Large intestine (tissue), 3 donors: ENCODE data around the gene CLDN9. TPM values are rescaled to one million over a fixed set of nuclear protein-coding genes. Genes with fewer than 3 reads are reported as not detected.

Source experiments
- DNase-seq, 2 donors: peaks; one replicate each; pipeline versions ENCODE4 v3.0.0 to v3.0.0-alpha.2; 2013
- H3K27ac ChIP-seq: one replicate; pipeline ENCODE4 v1.5.1; 2013; ENCODE audit warnings: low read length
- H3K27me3 ChIP-seq: 2 replicates; pipeline ENCODE4 v1.6.1; 2013; ENCODE audit warnings: low read length; ENCODE audit not compliant: control insufficient read depth, insufficient read depth
- H3K36me3 ChIP-seq: 2 replicates; pipeline ENCODE4 v1.6.1; 2013; ENCODE audit warnings: low read length; ENCODE audit not compliant: control insufficient read depth, insufficient read depth
- H3K4me1 ChIP-seq: one replicate; pipeline ENCODE4 v1.6.1; 2013; ENCODE audit warnings: low read length; ENCODE audit not compliant: control insufficient read depth, insufficient read depth
- H3K4me3 ChIP-seq: one replicate; pipeline ENCODE4 v1.5.1; 2013; ENCODE audit warnings: low read length
- H3K9me3 ChIP-seq: one replicate; pipeline ENCODE4 v1.6.1; 2013; ENCODE audit warnings: mild to moderate bottlenecking, low read depth, low read length, moderate library complexity; ENCODE audit not compliant: control insufficient read depth
- WGBS: methylation state at CpG from one replicate; pipeline ENCODE4 v1.1.5; 2013; ENCODE audit warnings: low lambda C conversion rate; ENCODE audit not compliant: insufficient coverage; 5-methylcytosine and 5-hydroxymethylcytosine counted together
- polyA plus RNA-seq: library from polyadenylated mRNA; unstranded; fragments of 120-200 nt; gene quantifications from one replicate; pipeline ENCODE4 v1.2.1, GENCODE V29; 2013

Gene CLDN9
- polyA plus RNA-seq, 1 donor = 5.2 TPM

- Histone ChIP-seq H3K9me3 (peaks cover 3% of the 10 kb centered on the region), H3K27me3 (peaks cover 18% of the 10 kb centered on the region), H3K36me3 (peaks cover 27% of the 10 kb centered on the region), H3K27ac (no peak overlapping the region), H3K4me3 (no peak overlapping the region), H3K4me1 (peaks cover 34% of the 10 kb centered on the region)
- WGBS = no CpG with 5 or more reads among the region's 18 CpGs
- DNase-seq = no peak
Measured at GRCh38 chr16:3025032-3026002, 12.6 kb downstream of the CLDN9 start.

GRCh38 chr16:3026003-3026378 lies 13.3 kb downstream of the CLDN9 start:
- no peak for DNase-seq
- WGBS = no CpG with 5 or more reads among the region's 8 CpGs
- Histone ChIP-seq H3K4me1 (peaks cover 34% of the 10 kb centered on the region), H3K27me3 (peaks cover 25% of the 10 kb centered on the region), H3K36me3 (peaks cover 27% of the 10 kb centered on the region), H3K27ac (no peak overlapping the region), H3K9me3 (peaks cover 6% of the 10 kb centered on the region), H3K4me3 (no peak overlapping the region)

- H3K27ac ChIP-seq = no peak overlapping the region
- peaks cover 26% of the 10 kb centered on the region for H3K27me3 ChIP-seq
- peaks cover 6% of the 10 kb centered on the region for H3K9me3 ChIP-seq
- H3K4me1 ChIP-seq = peaks cover 29% of the 10 kb centered on the region
- peaks cover 27% of the 10 kb centered on the region for H3K36me3 ChIP-seq
- DNase-seq = peak in 1 of 2 donors; percentile 3
- no CpG with 5 or more reads among the region's 24 CpGs for WGBS
- H3K4me3 ChIP-seq = no peak overlapping the region
Measured at GRCh38 chr16:3026609-3027488, 14.1 kb downstream of the CLDN9 start.

- DNase-seq = no peak
- WGBS = no CpG with 5 or more reads among the region's 8 CpGs
- H3K4me3 ChIP-seq = no peak overlapping the region
- H3K27me3 ChIP-seq = peaks cover 30% of the 10 kb centered on the region
- H3K36me3 ChIP-seq = peaks cover 27% of the 10 kb centered on the region
- peaks cover 6% of the 10 kb centered on the region for H3K9me3 ChIP-seq
- peaks cover 25% of the 10 kb centered on the region for H3K4me1 ChIP-seq
- H3K27ac ChIP-seq = no peak overlapping the region
Measured at GRCh38 chr16:3027489-3027795, 14.7 kb downstream of the CLDN9 start.

GRCh38 chr16:3027983-3028715 lies 15.4 kb downstream of the CLDN9 start:
- peak; percentile 86 to 88 for DNase-seq
- H3K36me3 ChIP-seq = peaks cover 24% of the 10 kb centered on the region
- peaks cover 18% of the 10 kb centered on the region for H3K4me1 ChIP-seq
- peaks cover 6% of the 10 kb centered on the region for H3K9me3 ChIP-seq
- H3K4me3 ChIP-seq = no peak overlapping the region
- WGBS = no CpG with 5 or more reads among the region's 58 CpGs
- peak overlapping the region; percentile 35 for H3K27ac ChIP-seq
- peaks cover 32% of the 10 kb centered on the region for H3K27me3 ChIP-seq

- Histone ChIP-seq H3K27ac (no peak overlapping the region), H3K27me3 (peaks cover 32% of the 10 kb centered on the region), H3K36me3 (peaks cover 24% of the 10 kb centered on the region), H3K4me3 (no peak overlapping the region), H3K4me1 (peaks cover 15% of the 10 kb centered on the region), H3K9me3 (peaks cover 6% of the 10 kb centered on the region)
- no peak for DNase-seq
- WGBS = no CpG with 5 or more reads among the region's 15 CpGs
Measured at GRCh38 chr16:3028716-3029319, 16.1 kb downstream of the CLDN9 start.

- Histone ChIP-seq H3K36me3 (peaks cover 24% of the 10 kb centered on the region), H3K27ac (no peak overlapping the region), H3K9me3 (peaks cover 6% of the 10 kb centered on the region), H3K4me1 (peaks cover 15% of the 10 kb centered on the region), H3K27me3 (peaks cover 34% of the 10 kb centered on the region), H3K4me3 (no peak overlapping the region)
- WGBS = no CpG with 5 or more reads among the region's 59 CpGs
- DNase-seq = peak in 1 of 2 donors; percentile 45
Measured at GRCh38 chr16:3029491-3030221, 16.9 kb downstream of the CLDN9 start.

GRCh38 chr16:3030222-3031212 lies 17.8 kb downstream of the CLDN9 start:
- H3K27ac ChIP-seq = no peak overlapping the region
- peaks cover 12% of the 10 kb centered on the region for H3K4me1 ChIP-seq
- peaks cover 23% of the 10 kb centered on the region for H3K36me3 ChIP-seq
- no CpG with 5 or more reads among the region's 33 CpGs for WGBS
- peaks cover 40% of the 10 kb centered on the region for H3K27me3 ChIP-seq
- no peak for DNase-seq
- no peak overlapping the region for H3K4me3 ChIP-seq
- H3K9me3 ChIP-seq = peaks cover 6% of the 10 kb centered on the region
